ENCODE results near the gene DDT.
"Not testable (repeated sequence)": the region's sequence is repeated elsewhere in the genome, so short reads cannot be mapped to it uniquely, and the experiment has no call there.

The DDT gene

GRCh38 chr22:23986538-23987178 lies 12.4 kb upstream of the DDT start:
- H3K4me1 ChIP-seq (ENCODE audit: control insufficient read depth in 1 of 2, insufficient read depth in 2 of 2, low read length in 2 of 2); H3K4me3 ChIP-seq (ENCODE audit: low read depth in 1 of 2, low read length in 2 of 2); H3K9me3 ChIP-seq (ENCODE audit: control insufficient read depth in 1 of 2, low read length in 2 of 2); H3K27ac ChIP-seq (ENCODE audit: low read length); H3K36me3 ChIP-seq (ENCODE audit: control insufficient read depth in 1 of 2, insufficient read depth in 2 of 2, low read length in 2 of 2); H3K27me3 ChIP-seq (ENCODE audit: low read depth, low read length): not testable (repeated sequence)

- not testable (repeated sequence) for H3K9me3 ChIP-seq (ENCODE audit: control insufficient read depth in 1 of 2, low read length in 2 of 2); H3K27me3 ChIP-seq (ENCODE audit: low read depth, low read length)
Measured at GRCh38 chr22:23986089-23986488, 11.8 kb upstream of the DDT start.

GRCh38 chr22:23984430-23984829 lies 10.2 kb upstream of the DDT start:
- H3K9me3 ChIP-seq (ENCODE audit: control insufficient read depth in 1 of 2, low read length in 2 of 2): no peaks in the 10 kb centered on the region
- no peaks in the 10 kb centered on the region for H3K36me3 ChIP-seq (ENCODE audit: control insufficient read depth in 1 of 2, insufficient read depth in 2 of 2, low read length in 2 of 2)
- no peak overlapping the region for H3K4me3 ChIP-seq (ENCODE audit: low read depth in 1 of 2, low read length in 2 of 2)
- H3K4me1 ChIP-seq (ENCODE audit: control insufficient read depth in 1 of 2, insufficient read depth in 2 of 2, low read length in 2 of 2): no peaks in the 10 kb centered on the region
- H3K27ac ChIP-seq (ENCODE audit: low read length): no peak overlapping the region
- no peaks in the 10 kb centered on the region for H3K27me3 ChIP-seq (ENCODE audit: low read depth, low read length)

More at GRCh38 chr22:23986089-23986488, 11.8 kb upstream of the DDT start:
- not testable (repeated sequence) for H3K36me3 ChIP-seq (ENCODE audit: control insufficient read depth in 1 of 2, insufficient read depth in 2 of 2, low read length in 2 of 2); H3K27ac ChIP-seq (ENCODE audit: low read length); H3K4me3 ChIP-seq (ENCODE audit: low read depth in 1 of 2, low read length in 2 of 2); H3K4me1 ChIP-seq (ENCODE audit: control insufficient read depth in 1 of 2, insufficient read depth in 2 of 2, low read length in 2 of 2)

GRCh38 chr22:23980567-23980966 lies 6.3 kb upstream of the DDT start:
- not testable (repeated sequence) for H3K27me3 ChIP-seq (ENCODE audit: low read depth, low read length); H3K4me1 ChIP-seq (ENCODE audit: control insufficient read depth in 1 of 2, insufficient read depth in 2 of 2, low read length in 2 of 2); H3K36me3 ChIP-seq (ENCODE audit: control insufficient read depth in 1 of 2, insufficient read depth in 2 of 2, low read length in 2 of 2); H3K27ac ChIP-seq (ENCODE audit: low read length); H3K9me3 ChIP-seq (ENCODE audit: control insufficient read depth in 1 of 2, low read length in 2 of 2); H3K4me3 ChIP-seq (ENCODE audit: low read depth in 1 of 2, low read length in 2 of 2)

- not testable (repeated sequence) for H3K36me3 ChIP-seq (ENCODE audit: control insufficient read depth in 1 of 2, insufficient read depth in 2 of 2, low read length in 2 of 2)
Measured at GRCh38 chr22:23979557-23980240, 5.5 kb upstream of the DDT start, which contains the start of gene GSTT2. Gene GSTT2 (plus strand): TSS chr22:23980134.

GRCh38 chr22:23977304-23977703 lies 3.1 kb upstream of the DDT start:
- not testable (repeated sequence) for H3K9me3 ChIP-seq (ENCODE audit: control insufficient read depth in 1 of 2, low read length in 2 of 2); H3K4me1 ChIP-seq (ENCODE audit: control insufficient read depth in 1 of 2, insufficient read depth in 2 of 2, low read length in 2 of 2); H3K36me3 ChIP-seq (ENCODE audit: control insufficient read depth in 1 of 2, insufficient read depth in 2 of 2, low read length in 2 of 2); H3K27ac ChIP-seq (ENCODE audit: low read length); H3K27me3 ChIP-seq (ENCODE audit: low read depth, low read length); H3K4me3 ChIP-seq (ENCODE audit: low read depth in 1 of 2, low read length in 2 of 2)

More at GRCh38 chr22:23979557-23980240, 5.5 kb upstream of the DDT start, which contains the start of gene GSTT2:
- not testable (repeated sequence) for H3K4me1 ChIP-seq (ENCODE audit: control insufficient read depth in 1 of 2, insufficient read depth in 2 of 2, low read length in 2 of 2); H3K27ac ChIP-seq (ENCODE audit: low read length); H3K27me3 ChIP-seq (ENCODE audit: low read depth, low read length); H3K9me3 ChIP-seq (ENCODE audit: control insufficient read depth in 1 of 2, low read length in 2 of 2); H3K4me3 ChIP-seq (ENCODE audit: low read depth in 1 of 2, low read length in 2 of 2)

- H3K27ac ChIP-seq (ENCODE audit: low read length); H3K9me3 ChIP-seq (ENCODE audit: control insufficient read depth in 1 of 2, low read length in 2 of 2); H3K27me3 ChIP-seq (ENCODE audit: low read depth, low read length); H3K4me1 ChIP-seq (ENCODE audit: control insufficient read depth in 1 of 2, insufficient read depth in 2 of 2, low read length in 2 of 2); H3K4me3 ChIP-seq (ENCODE audit: low read depth in 1 of 2, low read length in 2 of 2): not testable (repeated sequence)
- H3K36me3 ChIP-seq (ENCODE audit: control insufficient read depth in 1 of 2, insufficient read depth in 2 of 2, low read length in 2 of 2): peaks cover 21% of the 10 kb centered on the region in 2 donors
Measured at GRCh38 chr22:23974836-23975352, 653 bp upstream of the DDT start.

- peaks cover 21 to 26% of the 10 kb centered on the region in 2 donors for H3K36me3 ChIP-seq (ENCODE audit: control insufficient read depth in 1 of 2, insufficient read depth in 2 of 2, low read length in 2 of 2)
- not testable (repeated sequence) for H3K27me3 ChIP-seq (ENCODE audit: low read depth, low read length); H3K4me1 ChIP-seq (ENCODE audit: control insufficient read depth in 1 of 2, insufficient read depth in 2 of 2, low read length in 2 of 2); H3K27ac ChIP-seq (ENCODE audit: low read length); H3K4me3 ChIP-seq (ENCODE audit: low read depth in 1 of 2, low read length in 2 of 2); H3K9me3 ChIP-seq (ENCODE audit: control insufficient read depth in 1 of 2, low read length in 2 of 2)
Measured at GRCh38 chr22:23971927-23972326, 2.3 kb downstream of the DDT start.

- H3K27me3 ChIP-seq (ENCODE audit: low read depth, low read length): no peaks in the 10 kb centered on the region
- H3K36me3 ChIP-seq (ENCODE audit: control insufficient read depth in 1 of 2, insufficient read depth in 2 of 2, low read length in 2 of 2): peaks cover 21 to 26% of the 10 kb centered on the region in 2 donors
- no peak overlapping the region for H3K27ac ChIP-seq (ENCODE audit: low read length)
- H3K4me1 ChIP-seq (ENCODE audit: control insufficient read depth in 1 of 2, insufficient read depth in 2 of 2, low read length in 2 of 2): peaks cover 0 to 5% of the 10 kb centered on the region in 2 donors
- no peaks in the 10 kb centered on the region for H3K9me3 ChIP-seq (ENCODE audit: control insufficient read depth in 1 of 2, low read length in 2 of 2)
- no peak overlapping the region for H3K4me3 ChIP-seq (ENCODE audit: low read depth in 1 of 2, low read length in 2 of 2)
Measured at GRCh38 chr22:23970816-23971486, 3.3 kb downstream of the DDT start.

- Histone ChIP-seq H3K27ac (ENCODE audit: low read length) (no peak overlapping the region), H3K4me3 (ENCODE audit: low read depth in 1 of 2, low read length in 2 of 2) (no peak overlapping the region), H3K27me3 (ENCODE audit: low read depth, low read length) (no peaks in the 10 kb centered on the region), H3K4me1 (ENCODE audit: control insufficient read depth in 1 of 2, insufficient read depth in 2 of 2, low read length in 2 of 2) (peaks cover 0 to 5% of the 10 kb centered on the region in 2 donors), H3K9me3 (ENCODE audit: control insufficient read depth in 1 of 2, low read length in 2 of 2) (no peaks in the 10 kb centered on the region), H3K36me3 (ENCODE audit: control insufficient read depth in 1 of 2, insufficient read depth in 2 of 2, low read length in 2 of 2) (peaks cover 21 to 26% of the 10 kb centered on the region in 2 donors)
Measured at GRCh38 chr22:23970201-23970641, 4.0 kb downstream of the DDT start.

GRCh38 chr22:23969071-23969470 lies 5.2 kb downstream of the DDT start:
- Histone ChIP-seq H3K9me3 (ENCODE audit: control insufficient read depth in 1 of 2, low read length in 2 of 2) (no peaks in the 10 kb centered on the region), H3K27me3 (ENCODE audit: low read depth, low read length) (no peaks in the 10 kb centered on the region), H3K4me1 (ENCODE audit: control insufficient read depth in 1 of 2, insufficient read depth in 2 of 2, low read length in 2 of 2) (peaks cover 0 to 5% of the 10 kb centered on the region in 2 donors), H3K4me3 (ENCODE audit: low read depth in 1 of 2, low read length in 2 of 2) (no peak overlapping the region), H3K36me3 (ENCODE audit: control insufficient read depth in 1 of 2, insufficient read depth in 2 of 2, low read length in 2 of 2) (peaks cover 21 to 26% of the 10 kb centered on the region in 2 donors), H3K27ac (ENCODE audit: low read length) (no peak overlapping the region)

Data from muscle layer of duodenum (tissue), 2 donors.